ENCODE results near the gene WBP11. TPM values are rescaled to one million over a fixed set of nuclear protein-coding genes. Genes with fewer than 3 reads are reported as not detected.
"Not testable (repeated sequence)": the region's sequence is repeated elsewhere in the genome, so short reads cannot be mapped to it uniquely, and the experiment has no call there.

The WBP11 gene
- total RNA-seq, 4 donors from 2014 or later = 13.5 to 24.3 (median 21.1) TPM

- Histone ChIP-seq H3K4me3 (no peak overlapping the region), H3K27me3 (no peaks in the 10 kb centered on the region), H3K4me1 (no peaks in the 10 kb centered on the region), H3K9me3 (no peaks in the 10 kb centered on the region), H3K36me3 (peaks cover 0 to 14% of the 10 kb centered on the region in 2 donors), H3K27ac (no peak overlapping the region)
- 94 to 100% methylated on average over 2 of the region's 2 CpGs for WGBS, 2 donors (ENCODE audit: low coverage in 1 of 2)
- TF ChIP-seq POLR2AphosphoS5 (IDR thresholded peaks at IDR 0.05) = no peak
- TF ChIP-seq EP300 (IDR thresholded peaks at IDR 0.05) = no peak
- TF ChIP-seq CTCF (IDR thresholded peaks at IDR 0.05) = no peak
- TF ChIP-seq POLR2A (IDR thresholded peaks at IDR 0.05) = no peak
- ATAC-seq = no peak
These were observed 61.3 kb downstream of the WBP11 start for GRCh38 chr12:14741942-14742341.

GRCh38 chr12:14741153-14741552 lies 62.1 kb downstream of the WBP11 start:
- Histone ChIP-seq H3K36me3 (peaks cover 0 to 14% of the 10 kb centered on the region in 2 donors), H3K27ac (no peak overlapping the region), H3K9me3 (no peaks in the 10 kb centered on the region), H3K4me1 (no peaks in the 10 kb centered on the region), H3K27me3 (no peaks in the 10 kb centered on the region), H3K4me3 (no peak overlapping the region)
- ATAC-seq = no peak
- WGBS, 2 donors (ENCODE audit: low coverage in 1 of 2) = 85 to 90% methylated on average over 4 of the region's 4 CpGs
- TF ChIP-seq EP300 (IDR thresholded peaks at IDR 0.05) = no peak
- TF ChIP-seq POLR2A (IDR thresholded peaks at IDR 0.05) = no peak
- no peak for TF ChIP-seq CTCF (IDR thresholded peaks at IDR 0.05)
- TF ChIP-seq POLR2AphosphoS5 (IDR thresholded peaks at IDR 0.05) = no peak

GRCh38 chr12:14736441-14736840 lies 66.8 kb downstream of the WBP11 start:
- 81 to 84% methylated on average over 9 to 10 of the region's 16 CpGs for WGBS, 2 donors (ENCODE audit: low coverage in 1 of 2)
- H3K4me1 ChIP-seq, H3K36me3 ChIP-seq, ATAC-seq, H3K27me3 ChIP-seq, H3K9me3 ChIP-seq, H3K27ac ChIP-seq, H3K4me3 ChIP-seq: not testable (repeated sequence)

Other genes with a start within 250 kb of the WBP11 start
- 10 to 100 TPM in 1 of 4 donors, 1 to 10 TPM in 3; 2.5 to 15.2 (median 8.3) TPM for gene PLBD1, start 235.6 kb downstream of the WBP11 start, total RNA-seq
- gene GUCY2C, start 106.9 kb downstream of the WBP11 start, total RNA-seq = not detected
- gene C12orf60, start 192 bp upstream of the WBP11 start, total RNA-seq = 1 to 10 TPM in 2 of 4 donors, under 1 TPM in 2; 0.40 to 1.5 (median 1.0) TPM
- under 1 TPM in 3 of 4 donors, not detected in 1; 0.13 to 0.57 (median 0.31) TPM for gene SMCO3, start 10.7 kb upstream of the WBP11 start, total RNA-seq
- gene ART4, start 40.0 kb upstream of the WBP11 start, total RNA-seq = 1 to 10 TPM in 1 of 4 donors, under 1 TPM in 3; 0.13 to 1.7 (median 0.62) TPM
- 100 to 1,000 TPM; 506 to 706 (median 636) TPM for gene MGP, start 82.4 kb upstream of the WBP11 start, total RNA-seq
- gene ERP27, start 135.1 kb upstream of the WBP11 start, total RNA-seq = 1 to 10 TPM in 1 of 4 donors, under 1 TPM in 2, not detected in 1; 0.54 to 3.4 (median 0.96) TPM
- 100 to 1,000 TPM in 1 of 4 donors, 10 to 100 TPM in 3; 22.4 to 108 (median 74.2) TPM for gene ARHGDIB, start 158.1 kb upstream of the WBP11 start, total RNA-seq
- not detected for gene PDE6H, start 169.6 kb upstream of the WBP11 start, total RNA-seq

Measured in gastroesophageal sphincter (tissue), 4 donors.